Osteoblast (primary cell): ENCODE measurements around the gene TFDP1. TPM values are rescaled to one million over a fixed set of nuclear protein-coding genes. Genes with fewer than 3 reads are reported as not detected.

Source experiments
- DNase-seq: peaks from one replicate; pipeline ENCODE4 v3.0.0; 2011; ENCODE audit warnings: low spot score, mixed read lengths; ENCODE audit not compliant: insufficient read length; ENCODE audit errors: missing footprints
- H2AFZ ChIP-seq: 2 replicates; pipeline ENCODE4 v1.6.0; 2011; ENCODE audit warnings: mild to moderate bottlenecking, low read length
- H3K27ac ChIP-seq: 2 replicates; pipeline ENCODE4 v1.5.1; 2011; ENCODE audit warnings: mild to moderate bottlenecking, low read depth, low read length, moderate library complexity
- H3K27me3 ChIP-seq: 2 replicates; pipeline ENCODE4 v1.6.0; 2012; ENCODE audit warnings: mild to moderate bottlenecking, control low read depth, inconsistent platforms, low read length, moderate library complexity; ENCODE audit not compliant: insufficient read depth
- H3K36me3 ChIP-seq: 2 replicates; pipeline ENCODE4 v1.5.1; 2011; ENCODE audit warnings: mild to moderate bottlenecking, low read length, control low read depth, moderate library complexity; ENCODE audit not compliant: insufficient read depth
- H3K4me1 ChIP-seq: 2 replicates; pipeline ENCODE4 v1.5.1; 2011; ENCODE audit warnings: mild to moderate bottlenecking, low read length, control low read depth, moderate library complexity; ENCODE audit not compliant: insufficient read depth
- H3K4me2 ChIP-seq: 2 replicates; pipeline ENCODE4 v1.6.0; 2011; ENCODE audit warnings: mild to moderate bottlenecking, low read length; ENCODE audit not compliant: insufficient read depth
- H3K4me3 ChIP-seq: fragments of 200-600 bp; sonication (generic); 3 replicates; pipeline ENCODE4 v1.5.1; 2012; ENCODE audit warnings: mild to moderate bottlenecking, low read length, inconsistent platforms; ENCODE audit not compliant: insufficient read depth
- H3K79me2 ChIP-seq: 2 replicates; pipeline ENCODE4 v1.6.0; 2012; ENCODE audit warnings: mild to moderate bottlenecking, low read length, control low read depth, inconsistent platforms; ENCODE audit not compliant: insufficient read depth
- H3K9me3 ChIP-seq: 2 replicates; pipeline ENCODE4 v1.5.1; 2011; ENCODE audit warnings: low read depth, low read length, control low read depth
- H4K20me1 ChIP-seq: 2 replicates; pipeline ENCODE4 v1.6.0; 2012; ENCODE audit warnings: mild to moderate bottlenecking, low read length, control low read depth; ENCODE audit not compliant: insufficient read depth
- total RNA-seq: library from RNA; depleted of rRNA; stranded (reverse); fragments of >200 nt; gene quantifications from 2 replicates; pipeline ENCODE4 v1.2.3, GENCODE V29; 2012
- TF ChIP-seq, protein P1 (sequence below): IDR thresholded peaks from 2 replicates; pipeline ENCODE4 v1.5.1; 2011; ENCODE audit warnings: mild to moderate bottlenecking, low read depth, low read length, moderate library complexity; ENCODE audit errors: extremely low read depth

The TFDP1 gene
- total RNA-seq, 1 donor, result 56.8 TPM

DNA sequence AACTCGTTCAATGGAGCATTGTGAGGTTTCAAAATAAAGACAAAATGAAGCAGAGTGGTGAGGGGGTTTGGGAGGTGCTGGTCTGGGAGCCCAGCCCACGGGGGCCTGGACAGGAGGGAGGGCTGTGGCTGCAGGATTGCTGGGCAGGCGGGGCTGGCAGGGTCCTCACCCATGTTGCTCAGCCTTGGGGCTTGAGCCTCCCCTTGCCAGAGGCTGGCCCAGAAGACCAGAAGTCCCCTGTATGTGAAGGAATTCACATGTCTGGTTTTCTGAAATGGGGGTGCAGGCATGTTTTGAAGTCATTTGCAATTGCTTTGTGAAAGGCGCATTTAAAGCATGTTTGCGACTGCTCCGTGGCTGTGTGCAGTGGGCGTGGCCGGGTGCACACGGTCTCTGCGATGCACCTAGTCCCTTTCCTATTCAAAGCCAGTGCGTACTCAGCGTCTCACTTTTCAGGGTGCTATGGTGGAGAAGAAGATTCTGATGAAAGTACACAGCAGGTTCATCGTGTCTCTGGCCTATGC is 84.7 kb downstream of the TFDP1 start:
- Histone ChIP-seq H3K27ac (no peak overlapping the region), H3K79me2 (no peaks in the 10 kb centered on the region), H3K9me3 (no peaks in the 10 kb centered on the region), H3K36me3 (no peaks in the 10 kb centered on the region), H2AFZ (no peak overlapping the region), H3K4me3 (no peak overlapping the region), H3K4me1 (no peaks in the 10 kb centered on the region), H4K20me1 (no peaks in the 10 kb centered on the region), H3K27me3 (peaks cover 4% of the 10 kb centered on the region), H3K4me2 (no peak overlapping the region)
- peak; percentile 78 for DNase-seq
- TF ChIP-seq, protein P1, sequence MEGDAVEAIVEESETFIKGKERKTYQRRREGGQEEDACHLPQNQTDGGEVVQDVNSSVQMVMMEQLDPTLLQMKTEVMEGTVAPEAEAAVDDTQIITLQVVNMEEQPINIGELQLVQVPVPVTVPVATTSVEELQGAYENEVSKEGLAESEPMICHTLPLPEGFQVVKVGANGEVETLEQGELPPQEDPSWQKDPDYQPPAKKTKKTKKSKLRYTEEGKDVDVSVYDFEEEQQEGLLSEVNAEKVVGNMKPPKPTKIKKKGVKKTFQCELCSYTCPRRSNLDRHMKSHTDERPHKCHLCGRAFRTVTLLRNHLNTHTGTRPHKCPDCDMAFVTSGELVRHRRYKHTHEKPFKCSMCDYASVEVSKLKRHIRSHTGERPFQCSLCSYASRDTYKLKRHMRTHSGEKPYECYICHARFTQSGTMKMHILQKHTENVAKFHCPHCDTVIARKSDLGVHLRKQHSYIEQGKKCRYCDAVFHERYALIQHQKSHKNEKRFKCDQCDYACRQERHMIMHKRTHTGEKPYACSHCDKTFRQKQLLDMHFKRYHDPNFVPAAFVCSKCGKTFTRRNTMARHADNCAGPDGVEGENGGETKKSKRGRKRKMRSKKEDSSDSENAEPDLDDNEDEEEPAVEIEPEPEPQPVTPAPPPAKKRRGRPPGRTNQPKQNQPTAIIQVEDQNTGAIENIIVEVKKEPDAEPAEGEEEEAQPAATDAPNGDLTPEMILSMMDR, result no peak

DNA sequence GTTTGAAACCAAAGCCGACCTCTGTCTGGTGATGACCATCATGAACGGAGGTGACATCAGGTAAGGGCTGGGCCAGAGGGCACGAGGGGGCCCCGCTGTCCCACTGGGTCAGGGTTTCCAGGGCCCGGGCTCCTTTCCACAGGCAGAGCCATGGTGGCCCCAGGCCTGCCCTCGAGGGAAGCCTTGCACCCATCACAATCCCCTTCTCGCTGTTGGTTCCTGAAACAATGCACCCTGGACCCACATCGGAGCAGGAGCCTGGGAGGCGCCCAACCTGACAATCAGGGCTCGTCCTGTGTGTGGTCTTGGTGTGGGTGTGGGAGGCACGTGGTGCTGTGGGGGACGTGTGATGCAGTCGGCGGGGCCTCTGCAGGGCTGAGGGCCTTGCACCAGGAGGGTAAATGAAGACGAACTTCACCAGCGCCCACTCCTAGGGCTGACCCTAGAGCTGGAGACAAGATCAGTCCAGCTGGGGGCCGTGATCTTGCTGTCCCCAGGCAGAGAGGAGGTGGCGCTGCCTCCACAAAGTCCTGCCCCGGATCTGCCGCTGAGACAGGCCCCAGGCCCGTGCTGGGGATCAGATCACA is 85.3 kb downstream of the TFDP1 start:
- Histone ChIP-seq H4K20me1 (no peaks in the 10 kb centered on the region), H3K79me2 (no peaks in the 10 kb centered on the region), H3K27ac (no peak overlapping the region), H2AFZ (no peak overlapping the region), H3K27me3 (no peaks in the 10 kb centered on the region), H3K36me3 (no peaks in the 10 kb centered on the region), H3K4me1 (no peaks in the 10 kb centered on the region), H3K4me3 (no peak overlapping the region), H3K9me3 (no peaks in the 10 kb centered on the region), H3K4me2 (no peak overlapping the region)
- TF ChIP-seq, protein P1, result no peak
- DNase-seq, result no peak

DNA sequence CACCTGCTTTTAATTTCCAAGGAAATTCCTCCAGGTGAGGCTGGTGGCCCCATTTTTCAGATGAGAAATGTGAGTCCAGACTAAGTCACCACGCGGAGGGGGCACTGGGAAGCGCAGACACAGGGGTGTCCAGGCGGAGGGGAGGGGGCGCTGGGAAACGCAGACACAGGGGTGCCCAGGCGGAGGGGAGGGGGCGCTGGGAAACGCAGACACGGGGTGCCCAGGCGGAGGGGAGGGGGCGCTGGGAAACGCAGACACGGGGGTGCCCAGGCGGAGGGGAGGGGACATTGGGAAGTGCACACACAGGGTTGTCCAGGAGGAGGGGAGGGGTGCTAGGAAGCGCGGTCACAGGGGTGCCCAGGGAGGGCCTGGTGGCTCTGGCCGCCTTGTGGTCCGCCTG is 86.0 kb downstream of the TFDP1 start:
- H3K4me3 ChIP-seq, result no peak overlapping the region
- H3K36me3 ChIP-seq, result no peaks in the 10 kb centered on the region
- H3K27me3 ChIP-seq, result no peaks in the 10 kb centered on the region
- H3K4me2 ChIP-seq, result no peak overlapping the region
- H3K4me1 ChIP-seq, result no peaks in the 10 kb centered on the region
- no peaks in the 10 kb centered on the region for H3K9me3 ChIP-seq
- H3K79me2 ChIP-seq, result no peaks in the 10 kb centered on the region
- DNase-seq, result peak; percentile 26
- TF ChIP-seq, protein P1, result no peak
- no peaks in the 10 kb centered on the region for H4K20me1 ChIP-seq
- H3K27ac ChIP-seq, result no peak overlapping the region
- H2AFZ ChIP-seq, result no peak overlapping the region

DNA sequence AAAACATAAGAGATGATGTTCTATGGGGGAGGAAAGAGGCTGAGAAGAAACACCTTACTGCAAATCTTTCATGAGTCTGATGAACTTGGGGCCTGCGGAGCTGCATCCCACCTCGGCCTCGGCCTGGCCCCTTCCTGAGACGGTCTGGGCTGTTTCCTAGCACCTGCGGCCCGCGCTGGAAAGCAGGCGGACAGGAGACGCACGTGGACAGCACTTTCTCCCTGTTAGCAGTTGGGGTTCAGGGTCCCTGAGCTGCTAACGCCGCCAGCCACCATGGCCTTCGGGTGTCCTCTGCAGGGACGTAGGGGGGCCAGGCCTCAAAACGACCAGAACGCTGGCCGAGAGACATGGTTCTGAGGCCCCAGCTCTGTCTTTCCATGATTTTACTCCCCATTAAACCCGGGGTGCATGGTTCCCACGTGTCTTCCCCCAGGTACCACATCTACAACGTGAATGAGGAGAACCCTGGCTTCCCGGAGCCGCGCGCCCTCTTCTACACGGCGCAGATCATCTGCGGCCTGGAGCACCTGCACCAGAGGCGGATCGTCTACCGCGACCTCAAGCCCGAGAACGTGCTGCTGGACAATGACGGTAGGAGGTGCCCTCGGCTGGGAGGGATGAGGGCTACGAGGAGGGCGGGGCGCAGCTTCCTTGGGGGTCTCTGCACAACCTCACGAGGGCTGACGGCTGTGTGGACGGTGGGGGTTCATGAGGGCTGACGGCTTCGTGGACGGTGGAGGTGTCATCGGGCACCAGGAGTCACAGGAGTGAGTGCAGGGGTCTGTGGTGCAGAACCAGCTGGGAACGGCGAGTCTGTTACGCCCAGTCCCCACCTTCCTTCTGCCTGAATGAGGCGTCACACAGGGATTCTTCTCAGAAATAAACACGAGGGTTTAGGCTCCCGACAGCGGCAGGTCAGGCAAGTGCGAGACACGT is 86.8 kb downstream of the TFDP1 start:
- Histone ChIP-seq H4K20me1 (no peaks in the 10 kb centered on the region), H3K79me2 (no peaks in the 10 kb centered on the region), H2AFZ (no peak overlapping the region), H3K4me2 (no peak overlapping the region), H3K36me3 (no peaks in the 10 kb centered on the region), H3K9me3 (no peaks in the 10 kb centered on the region), H3K4me3 (no peak overlapping the region), H3K27me3 (no peaks in the 10 kb centered on the region), H3K27ac (no peak overlapping the region), H3K4me1 (no peaks in the 10 kb centered on the region)
- TF ChIP-seq, protein P1, result no peak
- peak; percentile 25 for DNase-seq
